ENCODE results near the gene GREB1. TPM values are rescaled to one million over a fixed set of nuclear protein-coding genes. Genes with fewer than 3 reads are reported as not detected.

The GREB1 gene
- total and polyA plus RNA-seq, 2 of the 13 experiments (the other 11 are each of a cell fraction or from before 2014, with no cell fraction given) = 31.3 to 61.2 TPM

DNA sequence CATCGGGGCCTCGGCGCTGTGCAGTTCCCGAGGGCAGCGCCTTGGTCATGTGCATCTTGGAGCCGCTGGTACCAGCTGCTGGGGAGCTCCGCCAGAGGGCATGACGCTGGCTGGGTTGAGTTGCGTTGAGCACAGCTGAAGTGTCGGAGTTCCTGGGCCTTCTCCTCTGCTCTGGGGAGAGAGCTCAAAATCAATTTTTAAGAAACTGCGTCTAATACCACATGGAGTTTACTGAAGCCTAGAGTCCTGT lies 48.7 kb downstream of the GREB1 start (continued):
- TF ChIP-seq, protein P1, sequence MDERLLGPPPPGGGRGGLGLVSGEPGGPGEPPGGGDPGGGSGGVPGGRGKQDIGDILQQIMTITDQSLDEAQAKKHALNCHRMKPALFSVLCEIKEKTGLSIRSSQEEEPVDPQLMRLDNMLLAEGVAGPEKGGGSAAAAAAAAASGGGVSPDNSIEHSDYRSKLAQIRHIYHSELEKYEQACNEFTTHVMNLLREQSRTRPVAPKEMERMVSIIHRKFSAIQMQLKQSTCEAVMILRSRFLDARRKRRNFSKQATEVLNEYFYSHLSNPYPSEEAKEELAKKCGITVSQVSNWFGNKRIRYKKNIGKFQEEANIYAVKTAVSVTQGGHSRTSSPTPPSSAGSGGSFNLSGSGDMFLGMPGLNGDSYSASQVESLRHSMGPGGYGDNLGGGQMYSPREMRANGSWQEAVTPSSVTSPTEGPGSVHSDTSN (CRISPR knock-in tag; IDR thresholded peaks at IDR 0.05) = peak; percentile 57; the same call in 1 of the 2 replicates
- TF ChIP-seq NFIB (CRISPR knock-in tag; IDR thresholded peaks at IDR 0.05; ENCODE audit: borderline replicate concordance) (no peak), ZNF777 (CRISPR knock-in tag; IDR thresholded peaks at IDR 0.05) (no peak), AGO1 (IDR thresholded peaks at IDR 0.05; ENCODE audit: low read depth, low read length, poor library complexity, severe bottlenecking) (no peak), ZNF225 (CRISPR knock-in tag; IDR thresholded peaks at IDR 0.05) (peak; percentile 90; the same call in 1 of the 2 replicates), ZNF761 (CRISPR knock-in tag; conservative IDR thresholded peaks at IDR 0.05) (no peak), ZNF549 (CRISPR knock-in tag; IDR thresholded peaks at IDR 0.05) (no peak), SOX5 (CRISPR knock-in tag; IDR thresholded peaks at IDR 0.05; ENCODE audit: borderline replicate concordance) (no peak), ZBTB38 (CRISPR knock-in tag; IDR thresholded peaks at IDR 0.05) (peak; percentile 38; the same call in 1 of the 2 replicates), NCOA1 (CRISPR knock-in tag; IDR thresholded peaks at IDR 0.05) (no peak), SMAD1 (CRISPR knock-in tag; IDR thresholded peaks at IDR 0.05; ENCODE audit: borderline replicate concordance, low read depth) (peak; percentile 56; the same call in 1 of the 2 replicates), PHF20 (CRISPR knock-in tag; IDR thresholded peaks at IDR 0.05) (no peak), CBX2 (IDR thresholded peaks at IDR 0.05; ENCODE audit: low read depth, low read length) (no peak), CBX2 (CRISPR knock-in tag; IDR thresholded peaks at IDR 0.05; ENCODE audit: low read depth) (no peak), ARHGAP35 (CRISPR knock-in tag; IDR thresholded peaks at IDR 0.05; ENCODE audit: borderline replicate concordance) (no peak), SRSF4 (IDR thresholded peaks at IDR 0.05; ENCODE audit: low read depth, low read length, poor library complexity, severe bottlenecking) (no peak)
- TF ChIP-seq, protein P2, sequence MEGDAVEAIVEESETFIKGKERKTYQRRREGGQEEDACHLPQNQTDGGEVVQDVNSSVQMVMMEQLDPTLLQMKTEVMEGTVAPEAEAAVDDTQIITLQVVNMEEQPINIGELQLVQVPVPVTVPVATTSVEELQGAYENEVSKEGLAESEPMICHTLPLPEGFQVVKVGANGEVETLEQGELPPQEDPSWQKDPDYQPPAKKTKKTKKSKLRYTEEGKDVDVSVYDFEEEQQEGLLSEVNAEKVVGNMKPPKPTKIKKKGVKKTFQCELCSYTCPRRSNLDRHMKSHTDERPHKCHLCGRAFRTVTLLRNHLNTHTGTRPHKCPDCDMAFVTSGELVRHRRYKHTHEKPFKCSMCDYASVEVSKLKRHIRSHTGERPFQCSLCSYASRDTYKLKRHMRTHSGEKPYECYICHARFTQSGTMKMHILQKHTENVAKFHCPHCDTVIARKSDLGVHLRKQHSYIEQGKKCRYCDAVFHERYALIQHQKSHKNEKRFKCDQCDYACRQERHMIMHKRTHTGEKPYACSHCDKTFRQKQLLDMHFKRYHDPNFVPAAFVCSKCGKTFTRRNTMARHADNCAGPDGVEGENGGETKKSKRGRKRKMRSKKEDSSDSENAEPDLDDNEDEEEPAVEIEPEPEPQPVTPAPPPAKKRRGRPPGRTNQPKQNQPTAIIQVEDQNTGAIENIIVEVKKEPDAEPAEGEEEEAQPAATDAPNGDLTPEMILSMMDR (CRISPR knock-in tag; IDR thresholded peaks at IDR 0.05) = no peak
- TF ChIP-seq, protein P3, sequence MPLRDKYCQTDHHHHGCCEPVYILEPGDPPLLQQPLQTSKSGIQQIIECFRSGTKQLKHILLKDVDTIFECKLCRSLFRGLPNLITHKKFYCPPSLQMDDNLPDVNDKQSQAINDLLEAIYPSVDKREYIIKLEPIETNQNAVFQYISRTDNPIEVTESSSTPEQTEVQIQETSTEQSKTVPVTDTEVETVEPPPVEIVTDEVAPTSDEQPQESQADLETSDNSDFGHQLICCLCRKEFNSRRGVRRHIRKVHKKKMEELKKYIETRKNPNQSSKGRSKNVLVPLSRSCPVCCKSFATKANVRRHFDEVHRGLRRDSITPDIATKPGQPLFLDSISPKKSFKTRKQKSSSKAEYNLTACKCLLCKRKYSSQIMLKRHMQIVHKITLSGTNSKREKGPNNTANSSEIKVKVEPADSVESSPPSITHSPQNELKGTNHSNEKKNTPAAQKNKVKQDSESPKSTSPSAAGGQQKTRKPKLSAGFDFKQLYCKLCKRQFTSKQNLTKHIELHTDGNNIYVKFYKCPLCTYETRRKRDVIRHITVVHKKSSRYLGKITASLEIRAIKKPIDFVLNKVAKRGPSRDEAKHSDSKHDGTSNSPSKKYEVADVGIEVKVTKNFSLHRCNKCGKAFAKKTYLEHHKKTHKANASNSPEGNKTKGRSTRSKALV (CRISPR knock-in tag; IDR thresholded peaks at IDR 0.05) = no peak
- TF ChIP-seq, protein P4, sequence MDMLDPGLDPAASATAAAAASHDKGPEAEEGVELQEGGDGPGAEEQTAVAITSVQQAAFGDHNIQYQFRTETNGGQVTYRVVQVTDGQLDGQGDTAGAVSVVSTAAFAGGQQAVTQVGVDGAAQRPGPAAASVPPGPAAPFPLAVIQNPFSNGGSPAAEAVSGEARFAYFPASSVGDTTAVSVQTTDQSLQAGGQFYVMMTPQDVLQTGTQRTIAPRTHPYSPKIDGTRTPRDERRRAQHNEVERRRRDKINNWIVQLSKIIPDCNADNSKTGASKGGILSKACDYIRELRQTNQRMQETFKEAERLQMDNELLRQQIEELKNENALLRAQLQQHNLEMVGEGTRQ (IDR thresholded peaks at IDR 0.05; ENCODE audit: low read depth, low read length) = no peak
- TF ChIP-seq, protein P4 (CRISPR knock-in tag; IDR thresholded peaks at IDR 0.05; ENCODE audit: borderline replicate concordance) = no peak
- TF ChIP-seq, protein P5, sequence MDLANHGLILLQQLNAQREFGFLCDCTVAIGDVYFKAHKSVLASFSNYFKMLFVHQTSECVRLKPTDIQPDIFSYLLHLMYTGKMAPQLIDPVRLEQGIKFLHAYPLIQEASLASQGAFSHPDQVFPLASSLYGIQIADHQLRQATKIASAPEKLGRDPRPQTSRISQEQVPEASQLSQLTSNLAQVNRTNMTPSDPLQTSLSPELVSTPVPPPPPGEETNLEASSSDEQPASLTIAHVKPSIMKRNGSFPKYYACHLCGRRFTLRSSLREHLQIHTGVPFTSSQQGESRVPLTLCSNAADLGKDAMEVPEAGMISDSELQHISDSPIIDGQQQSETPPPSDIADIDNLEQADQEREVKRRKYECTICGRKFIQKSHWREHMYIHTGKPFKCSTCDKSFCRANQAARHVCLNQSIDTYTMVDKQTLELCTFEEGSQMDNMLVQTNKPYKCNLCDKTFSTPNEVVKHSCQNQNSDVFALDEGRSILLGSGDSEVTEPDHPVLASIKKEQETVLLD (CRISPR knock-in tag; IDR thresholded peaks at IDR 0.05; ENCODE audit: low read depth) = no peak

Data from HepG2 (cell line).